Epithelial cell of esophagus (primary cell): ENCODE measurements around the gene SLC23A2.

Experiments used
- DNase-seq: peaks from one replicate; pipeline ENCODE4 v3.0.0; 2010; ENCODE audit warnings: low read depth
- H3K4me3 ChIP-seq: 2 replicates; pipeline ENCODE4 v1.5.1; 2011; ENCODE audit warnings: mild to moderate bottlenecking, low read length, control low read depth
- TF ChIP-seq, protein P1 (sequence below): IDR thresholded peaks from 2 replicates; pipeline ENCODE4 v1.5.1; 2011; ENCODE audit warnings: low read depth, mild to moderate bottlenecking, low read length, control low read depth, inconsistent platforms; ENCODE audit not compliant: insufficient read depth; ENCODE audit errors: missing control alignments

SLC23A2 gene

GRCh38 chr20:4856022-4856755 lies 145.1 kb downstream of the SLC23A2 start:
- DNase-seq = no peak
- TF ChIP-seq, protein P1, sequence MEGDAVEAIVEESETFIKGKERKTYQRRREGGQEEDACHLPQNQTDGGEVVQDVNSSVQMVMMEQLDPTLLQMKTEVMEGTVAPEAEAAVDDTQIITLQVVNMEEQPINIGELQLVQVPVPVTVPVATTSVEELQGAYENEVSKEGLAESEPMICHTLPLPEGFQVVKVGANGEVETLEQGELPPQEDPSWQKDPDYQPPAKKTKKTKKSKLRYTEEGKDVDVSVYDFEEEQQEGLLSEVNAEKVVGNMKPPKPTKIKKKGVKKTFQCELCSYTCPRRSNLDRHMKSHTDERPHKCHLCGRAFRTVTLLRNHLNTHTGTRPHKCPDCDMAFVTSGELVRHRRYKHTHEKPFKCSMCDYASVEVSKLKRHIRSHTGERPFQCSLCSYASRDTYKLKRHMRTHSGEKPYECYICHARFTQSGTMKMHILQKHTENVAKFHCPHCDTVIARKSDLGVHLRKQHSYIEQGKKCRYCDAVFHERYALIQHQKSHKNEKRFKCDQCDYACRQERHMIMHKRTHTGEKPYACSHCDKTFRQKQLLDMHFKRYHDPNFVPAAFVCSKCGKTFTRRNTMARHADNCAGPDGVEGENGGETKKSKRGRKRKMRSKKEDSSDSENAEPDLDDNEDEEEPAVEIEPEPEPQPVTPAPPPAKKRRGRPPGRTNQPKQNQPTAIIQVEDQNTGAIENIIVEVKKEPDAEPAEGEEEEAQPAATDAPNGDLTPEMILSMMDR = no peak
- no peak overlapping the region for H3K4me3 ChIP-seq

- TF ChIP-seq, protein P1 = no peak
- no peak for DNase-seq
These were observed 145.8 kb downstream of the SLC23A2 start for GRCh38 chr20:4855555-4855954.

GRCh38 chr20:4855097-4855496 lies 146.2 kb downstream of the SLC23A2 start:
- no peak overlapping the region for H3K4me3 ChIP-seq
- TF ChIP-seq, protein P1 = no peak
- DNase-seq = no peak

More at GRCh38 chr20:4855555-4855954, 145.8 kb downstream of the SLC23A2 start:
- no peak overlapping the region for H3K4me3 ChIP-seq

- H3K4me3 ChIP-seq = no peak overlapping the region
- no peak for DNase-seq
- TF ChIP-seq, protein P1 = no peak
These were observed 146.8 kb downstream of the SLC23A2 start for GRCh38 chr20:4854561-4854901.

GRCh38 chr20:4853757-4854560 lies 147.4 kb downstream of the SLC23A2 start:
- no peak for DNase-seq
- no peak overlapping the region for H3K4me3 ChIP-seq
- TF ChIP-seq, protein P1 = no peak

- TF ChIP-seq, protein P1 = no peak
- no peak overlapping the region for H3K4me3 ChIP-seq
- no peak for DNase-seq
These were observed 148.3 kb downstream of the SLC23A2 start for GRCh38 chr20:4853004-4853403.
